ENCODE measurements around the gene DUSP10. TPM values are rescaled to one million over a fixed set of nuclear protein-coding genes. Genes with fewer than 3 reads are reported as not detected.

The DUSP10 gene
- total and polyA plus RNA-seq, 8 donors = 1.0 to 50.0 (median 3.0) TPM

DNA sequence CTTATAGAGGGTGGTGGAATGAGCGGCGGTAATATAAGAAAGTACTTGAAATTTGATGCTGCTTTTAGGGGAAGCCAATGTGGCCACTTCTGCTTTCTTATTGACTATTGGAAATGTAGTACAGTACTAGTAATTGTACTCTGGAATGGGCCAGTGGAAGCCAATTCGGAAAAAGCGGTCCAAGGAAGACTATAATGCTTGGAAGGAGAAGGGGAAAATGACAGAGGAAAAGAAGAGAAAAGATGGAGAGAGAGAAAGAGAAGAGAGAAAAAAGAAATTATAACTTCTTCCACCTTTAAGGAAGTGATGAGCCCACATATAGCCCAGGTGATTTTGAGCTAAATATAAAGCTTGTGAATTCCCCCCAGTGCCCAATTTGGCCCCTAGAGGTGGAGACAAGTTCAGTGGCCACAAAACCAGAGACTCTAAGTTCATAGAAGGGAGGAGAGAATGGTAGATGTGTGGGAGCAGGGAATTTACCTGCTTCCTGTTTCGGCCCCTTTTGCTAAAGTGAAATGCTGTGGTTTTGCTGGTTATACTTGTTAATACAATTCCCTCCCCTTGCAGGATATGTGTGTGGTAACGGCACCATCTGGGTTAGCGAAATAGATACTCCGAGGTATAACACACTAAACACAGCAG is 35.7 kb upstream of the DUSP10 start:
- no peak overlapping the region for H3K4me3 ChIP-seq
- H3K36me3 ChIP-seq = no peaks in the 10 kb centered on the region
- no peak overlapping the region for H3K27ac ChIP-seq
- no peaks in the 10 kb centered on the region for H3K4me1 ChIP-seq
- WGBS, 5 donors = 77 to 85% (median 81%) methylated on average over 8 of the region's 8 CpGs
- no peaks in the 10 kb centered on the region for H3K9me3 ChIP-seq
- TF ChIP-seq POLR2A (IDR thresholded peaks at IDR 0.05) (no peak), EP300 (IDR thresholded peaks at IDR 0.05) (no peak)
- TF ChIP-seq, protein P1, sequence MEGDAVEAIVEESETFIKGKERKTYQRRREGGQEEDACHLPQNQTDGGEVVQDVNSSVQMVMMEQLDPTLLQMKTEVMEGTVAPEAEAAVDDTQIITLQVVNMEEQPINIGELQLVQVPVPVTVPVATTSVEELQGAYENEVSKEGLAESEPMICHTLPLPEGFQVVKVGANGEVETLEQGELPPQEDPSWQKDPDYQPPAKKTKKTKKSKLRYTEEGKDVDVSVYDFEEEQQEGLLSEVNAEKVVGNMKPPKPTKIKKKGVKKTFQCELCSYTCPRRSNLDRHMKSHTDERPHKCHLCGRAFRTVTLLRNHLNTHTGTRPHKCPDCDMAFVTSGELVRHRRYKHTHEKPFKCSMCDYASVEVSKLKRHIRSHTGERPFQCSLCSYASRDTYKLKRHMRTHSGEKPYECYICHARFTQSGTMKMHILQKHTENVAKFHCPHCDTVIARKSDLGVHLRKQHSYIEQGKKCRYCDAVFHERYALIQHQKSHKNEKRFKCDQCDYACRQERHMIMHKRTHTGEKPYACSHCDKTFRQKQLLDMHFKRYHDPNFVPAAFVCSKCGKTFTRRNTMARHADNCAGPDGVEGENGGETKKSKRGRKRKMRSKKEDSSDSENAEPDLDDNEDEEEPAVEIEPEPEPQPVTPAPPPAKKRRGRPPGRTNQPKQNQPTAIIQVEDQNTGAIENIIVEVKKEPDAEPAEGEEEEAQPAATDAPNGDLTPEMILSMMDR (IDR thresholded peaks at IDR 0.05) = no peak
- intact Hi-C loops (cut with DNase I; ENCODE audit: low total_unique reads) = no loop called here
- no peaks in the 10 kb centered on the region for H3K27me3 ChIP-seq
- peak in 1 of 2 donors; percentile 28 for DNase-seq

DNA sequence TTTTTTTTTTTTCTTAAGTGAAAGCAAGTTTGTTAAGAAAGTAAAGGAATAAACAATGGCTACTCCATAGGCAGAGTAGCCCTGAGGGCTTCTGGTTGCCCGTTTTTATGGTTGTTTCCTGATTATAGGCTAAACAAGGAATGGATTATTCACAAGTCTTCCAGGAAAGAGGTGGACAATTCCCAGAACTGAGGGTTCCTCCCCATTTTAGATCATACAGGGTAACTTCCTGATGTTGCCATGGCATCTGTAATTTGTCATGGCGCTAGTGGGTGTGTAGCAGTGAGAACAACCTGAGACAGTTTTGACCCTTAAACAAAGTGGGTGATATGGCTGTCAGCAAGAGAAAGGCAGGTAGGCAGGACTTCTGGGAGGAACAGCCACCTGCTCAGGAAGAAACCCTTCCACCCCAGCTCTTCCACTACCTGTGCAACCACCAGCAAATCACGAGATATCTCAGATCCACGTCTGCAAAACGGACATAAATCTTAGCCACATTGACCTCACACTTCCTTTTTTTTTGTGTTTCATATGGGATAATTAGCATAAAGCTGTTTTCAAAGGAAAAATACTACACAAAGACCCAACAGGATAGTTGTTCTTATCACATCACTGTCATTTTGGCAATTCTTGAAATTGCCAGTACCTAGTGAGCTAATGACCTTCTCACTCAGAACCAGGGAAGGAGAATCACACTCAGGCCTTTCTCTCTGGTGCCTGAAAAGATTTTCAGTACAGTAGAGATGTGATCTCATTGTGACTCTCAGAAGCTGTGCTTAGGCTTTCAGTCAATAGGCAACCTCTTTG is 34.8 kb upstream of the DUSP10 start:
- intact Hi-C loops (cut with DNase I; ENCODE audit: low total_unique reads) = no loop called here
- Histone ChIP-seq H3K27me3 (no peaks in the 10 kb centered on the region), H3K9me3 (no peaks in the 10 kb centered on the region), H3K4me3 (no peak overlapping the region), H3K4me1 (no peaks in the 10 kb centered on the region), H3K27ac (no peak overlapping the region), H3K36me3 (no peaks in the 10 kb centered on the region)
- 52 to 70% (median 55%) methylated on average over 5 of the region's 5 CpGs for WGBS, 5 donors
- TF ChIP-seq POLR2AphosphoS5 (IDR thresholded peaks at IDR 0.05) = no peak
- no peak for TF ChIP-seq POLR2A (IDR thresholded peaks at IDR 0.05)
- TF ChIP-seq EP300 (IDR thresholded peaks at IDR 0.05) = no peak
- TF ChIP-seq, protein P1 (IDR thresholded peaks at IDR 0.05) = no peak
- peak in 1 of 2 donors; percentile 24 for DNase-seq

DNA sequence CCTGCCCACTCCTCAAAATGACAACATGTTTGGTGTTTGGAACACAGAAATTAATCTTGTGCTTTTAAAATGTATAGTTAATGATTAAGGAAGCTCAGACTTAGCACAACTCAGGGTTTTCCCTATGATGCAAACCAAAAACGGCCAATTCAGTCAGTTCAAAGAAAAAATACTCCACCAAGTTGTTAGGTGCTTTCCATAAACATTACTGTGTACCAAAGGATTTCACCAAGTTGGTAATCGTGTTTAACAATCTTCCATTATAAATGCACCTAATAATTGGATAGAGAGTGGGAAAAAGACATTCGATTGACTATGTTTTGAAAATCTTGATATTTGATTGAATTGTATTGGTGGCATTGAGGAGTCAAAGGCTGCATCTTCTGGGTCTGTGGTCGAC is 33.3 kb upstream of the DUSP10 start:
- H3K9me3 ChIP-seq = no peaks in the 10 kb centered on the region
- no peak for DNase-seq
- no peak overlapping the region for H3K27ac ChIP-seq
- TF ChIP-seq POLR2AphosphoS5 (IDR thresholded peaks at IDR 0.05) = no peak
- no peaks in the 10 kb centered on the region for H3K36me3 ChIP-seq
- intact Hi-C loops (cut with DNase I; ENCODE audit: low total_unique reads) = no loop called here
- H3K4me3 ChIP-seq = no peak overlapping the region
- no peaks in the 10 kb centered on the region for H3K27me3 ChIP-seq
- 66 to 82% (median 76%) methylated on average over 4 of the region's 4 CpGs for WGBS, 5 donors
- no peaks in the 10 kb centered on the region for H3K4me1 ChIP-seq

DNA sequence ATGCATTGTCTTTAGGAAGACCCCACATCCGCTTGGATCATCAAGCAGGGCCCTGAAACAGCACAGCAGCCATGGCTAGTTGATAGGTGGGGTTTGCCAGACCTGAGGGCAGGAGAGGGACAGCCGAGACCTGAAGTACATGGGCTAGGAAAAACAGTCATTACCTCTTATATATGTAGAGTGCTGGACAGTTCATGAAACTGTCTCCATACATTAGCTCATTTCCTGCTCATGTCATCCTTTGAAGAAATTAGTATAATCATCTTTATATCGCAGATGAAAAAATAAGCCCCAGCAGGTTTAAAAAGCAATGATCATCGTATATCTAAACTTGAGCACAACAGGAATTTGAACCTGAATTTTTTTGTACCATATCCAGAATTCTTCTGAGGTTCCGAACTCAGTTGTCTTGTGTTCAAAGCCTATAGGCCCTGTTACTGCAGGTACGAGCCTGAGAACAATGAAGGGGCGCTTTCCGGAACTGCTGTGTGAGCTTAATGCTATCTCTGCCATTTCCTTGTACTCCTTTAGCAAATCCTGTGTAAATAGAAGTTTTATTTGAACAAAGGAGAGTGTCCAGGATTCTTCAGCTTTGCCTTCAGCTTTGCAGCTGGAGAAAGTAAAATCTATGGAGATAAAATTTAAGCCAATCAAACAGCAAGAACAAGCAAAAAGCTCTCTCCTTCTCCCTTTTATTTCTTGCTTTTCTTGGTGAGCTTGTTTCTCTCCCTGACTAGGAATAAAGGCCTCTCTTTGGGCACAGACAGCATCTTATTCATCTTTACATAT is 32.4 kb upstream of the DUSP10 start:
- peak in 1 of 2 donors; percentile 49 for DNase-seq
- Histone ChIP-seq H3K36me3 (no peaks in the 10 kb centered on the region), H3K4me3 (no peak overlapping the region), H3K9me3 (no peaks in the 10 kb centered on the region), H3K4me1 (no peaks in the 10 kb centered on the region), H3K27me3 (no peaks in the 10 kb centered on the region), H3K27ac (no peak overlapping the region)
- no peak for TF ChIP-seq EP300 (IDR thresholded peaks at IDR 0.05)
- no peak for TF ChIP-seq POLR2AphosphoS5 (IDR thresholded peaks at IDR 0.05)
- TF ChIP-seq, protein P1 (IDR thresholded peaks at IDR 0.05) = no peak
- TF ChIP-seq POLR2A (IDR thresholded peaks at IDR 0.05) = no peak
- 58 to 70% (median 65%) methylated on average over 8 of the region's 8 CpGs for WGBS, 5 donors
- intact Hi-C loops (cut with DNase I; ENCODE audit: low total_unique reads) = no loop called here

Data from stomach (tissue), 9 donors.